SK-N-SH (cell line): Measurements from ENCODE around the gene ZNF213.
A peak's percentile ranks its signal among the peaks of the same experiment; 100 is the strongest.

Source experiments
- ELF1 ChIP-seq: IDR thresholded peaks from 2 replicates; pipeline ENCODE4 v1.4.0; 2012
- EZH2phosphoT487 ChIP-seq: fragments of 200-600 bp; sonication (generic); IDR thresholded peaks from 2 replicates; pipeline ENCODE4 v1.6.1; 2017; ENCODE audit warnings: low read depth, mixed run types, mild to moderate bottlenecking, antibody characterized with exemption, moderate library complexity, borderline replicate concordance
- GATA2 ChIP-seq: sonication (generic); formaldehyde crosslinking; IDR thresholded peaks from 2 replicates; pipeline ENCODE4 v1.5.0; 2020; ENCODE audit warnings: mild to moderate bottlenecking, missing genetic modification reagents
- MEF2A ChIP-seq: IDR thresholded peaks from 2 replicates; pipeline ENCODE4 v1.4.0; 2012; ENCODE audit warnings: low read depth, borderline replicate concordance
- POLR2AphosphoS5 ChIP-seq: IDR thresholded peaks from 2 replicates; pipeline ENCODE4 v1.6.1; 2012; ENCODE audit warnings: low read depth, low read length
- RAD21 ChIP-seq: IDR thresholded peaks from 2 replicates; pipeline ENCODE4 v1.6.1; 2012; ENCODE audit warnings: mild to moderate bottlenecking, low read length
- RCOR1 ChIP-seq: fragments of 150-350 bp; IDR thresholded peaks from 2 replicates; pipeline ENCODE4 v1.6.1; 2017; ENCODE audit warnings: antibody characterized with exemption, low read length
- REST ChIP-seq: IDR thresholded peaks from 2 replicates; pipeline ENCODE4 v1.6.1; 2012; ENCODE audit warnings: mild to moderate bottlenecking, low read depth, low read length, moderate library complexity
- TCF12 ChIP-seq: IDR thresholded peaks from 2 replicates; pipeline ENCODE4 v1.4.0; 2012
- TF ChIP-seq, protein P1 (sequence below): IDR thresholded peaks from 2 replicates; pipeline ENCODE4 v1.4.0; 2012; ENCODE audit warnings: low read depth
- TF ChIP-seq, protein P2 (sequence below): fragments of 150-350 bp; IDR thresholded peaks from 2 replicates; pipeline ENCODE4 v1.6.1; 2017; ENCODE audit warnings: antibody characterized with exemption, low read length, low read depth, borderline replicate concordance
- TF ChIP-seq, protein P3 (sequence below): fragments of 200-600 bp; sonication (generic); IDR thresholded peaks from 2 replicates; pipeline ENCODE4 v1.6.1; 2017; ENCODE audit warnings: antibody characterized with exemption, mild to moderate bottlenecking, moderate library complexity
- TF ChIP-seq, protein P4 (sequence below): IDR thresholded peaks from 2 replicates; pipeline ENCODE4; 2012

DNA sequence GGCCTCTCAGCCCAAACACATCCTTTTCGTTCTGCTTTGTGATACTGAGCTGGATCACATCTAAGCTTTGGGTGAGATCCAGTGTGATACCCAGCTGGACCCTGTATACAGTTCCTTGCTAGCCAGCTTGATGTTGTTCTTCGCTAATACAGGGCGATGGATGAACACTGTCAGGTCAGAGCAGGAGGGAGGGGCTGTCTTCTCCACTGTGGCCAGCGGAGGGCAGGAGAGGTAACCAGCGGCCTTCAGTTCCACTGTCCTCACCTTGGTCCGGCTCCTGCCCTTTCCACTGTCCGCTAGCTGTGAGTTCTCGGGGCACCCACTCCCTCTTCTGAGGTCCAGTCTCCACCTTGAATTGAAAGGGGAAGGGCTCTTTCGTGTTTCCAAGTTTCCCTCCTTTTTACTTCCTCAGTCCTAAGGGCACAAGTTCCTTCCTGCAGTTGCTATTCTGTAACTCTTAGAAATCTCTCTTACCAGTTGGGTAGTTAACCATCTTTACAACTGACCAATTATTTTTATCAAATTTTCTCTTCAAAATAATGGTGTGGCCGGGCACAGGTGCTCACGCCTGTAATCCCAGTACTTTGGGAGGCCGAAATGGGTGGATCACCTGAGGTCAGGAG, 3.0 kb upstream of the ZNF213 start:
- TF ChIP-seq, protein P1, sequence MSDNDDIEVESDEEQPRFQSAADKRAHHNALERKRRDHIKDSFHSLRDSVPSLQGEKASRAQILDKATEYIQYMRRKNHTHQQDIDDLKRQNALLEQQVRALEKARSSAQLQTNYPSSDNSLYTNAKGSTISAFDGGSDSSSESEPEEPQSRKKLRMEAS: no peak
- TF ChIP-seq, protein P2, sequence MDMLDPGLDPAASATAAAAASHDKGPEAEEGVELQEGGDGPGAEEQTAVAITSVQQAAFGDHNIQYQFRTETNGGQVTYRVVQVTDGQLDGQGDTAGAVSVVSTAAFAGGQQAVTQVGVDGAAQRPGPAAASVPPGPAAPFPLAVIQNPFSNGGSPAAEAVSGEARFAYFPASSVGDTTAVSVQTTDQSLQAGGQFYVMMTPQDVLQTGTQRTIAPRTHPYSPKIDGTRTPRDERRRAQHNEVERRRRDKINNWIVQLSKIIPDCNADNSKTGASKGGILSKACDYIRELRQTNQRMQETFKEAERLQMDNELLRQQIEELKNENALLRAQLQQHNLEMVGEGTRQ: no peak
- TF ChIP-seq EZH2phosphoT487: no peak
- TF ChIP-seq, protein P3, sequence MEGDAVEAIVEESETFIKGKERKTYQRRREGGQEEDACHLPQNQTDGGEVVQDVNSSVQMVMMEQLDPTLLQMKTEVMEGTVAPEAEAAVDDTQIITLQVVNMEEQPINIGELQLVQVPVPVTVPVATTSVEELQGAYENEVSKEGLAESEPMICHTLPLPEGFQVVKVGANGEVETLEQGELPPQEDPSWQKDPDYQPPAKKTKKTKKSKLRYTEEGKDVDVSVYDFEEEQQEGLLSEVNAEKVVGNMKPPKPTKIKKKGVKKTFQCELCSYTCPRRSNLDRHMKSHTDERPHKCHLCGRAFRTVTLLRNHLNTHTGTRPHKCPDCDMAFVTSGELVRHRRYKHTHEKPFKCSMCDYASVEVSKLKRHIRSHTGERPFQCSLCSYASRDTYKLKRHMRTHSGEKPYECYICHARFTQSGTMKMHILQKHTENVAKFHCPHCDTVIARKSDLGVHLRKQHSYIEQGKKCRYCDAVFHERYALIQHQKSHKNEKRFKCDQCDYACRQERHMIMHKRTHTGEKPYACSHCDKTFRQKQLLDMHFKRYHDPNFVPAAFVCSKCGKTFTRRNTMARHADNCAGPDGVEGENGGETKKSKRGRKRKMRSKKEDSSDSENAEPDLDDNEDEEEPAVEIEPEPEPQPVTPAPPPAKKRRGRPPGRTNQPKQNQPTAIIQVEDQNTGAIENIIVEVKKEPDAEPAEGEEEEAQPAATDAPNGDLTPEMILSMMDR: peak; percentile 66
- no peak for TF ChIP-seq TCF12
- TF ChIP-seq RAD21: peak; percentile 46
- TF ChIP-seq POLR2AphosphoS5: no peak
- TF ChIP-seq GATA2 (CRISPR knock-in tag): no peak
- no peak for TF ChIP-seq REST
- TF ChIP-seq, protein P4, sequence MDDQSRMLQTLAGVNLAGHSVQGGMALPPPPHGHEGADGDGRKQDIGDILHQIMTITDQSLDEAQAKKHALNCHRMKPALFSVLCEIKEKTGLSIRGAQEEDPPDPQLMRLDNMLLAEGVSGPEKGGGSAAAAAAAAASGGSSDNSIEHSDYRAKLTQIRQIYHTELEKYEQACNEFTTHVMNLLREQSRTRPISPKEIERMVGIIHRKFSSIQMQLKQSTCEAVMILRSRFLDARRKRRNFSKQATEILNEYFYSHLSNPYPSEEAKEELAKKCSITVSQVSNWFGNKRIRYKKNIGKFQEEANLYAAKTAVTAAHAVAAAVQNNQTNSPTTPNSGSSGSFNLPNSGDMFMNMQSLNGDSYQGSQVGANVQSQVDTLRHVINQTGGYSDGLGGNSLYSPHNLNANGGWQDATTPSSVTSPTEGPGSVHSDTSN: no peak
- TF ChIP-seq ELF1: no peak
- no peak for TF ChIP-seq RCOR1
- TF ChIP-seq MEF2A: no peak
